ENCODE measurements around the gene FRRS1. TPM values are rescaled to one million over a fixed set of nuclear protein-coding genes. Genes with fewer than 3 reads are reported as not detected.
A peak's percentile ranks its signal among the peaks of the same experiment; 100 is the strongest.

FRRS1 gene
- polyA plus RNA-seq, 4 donors = 0.45 to 8.4 (median 1.7) TPM

DNA sequence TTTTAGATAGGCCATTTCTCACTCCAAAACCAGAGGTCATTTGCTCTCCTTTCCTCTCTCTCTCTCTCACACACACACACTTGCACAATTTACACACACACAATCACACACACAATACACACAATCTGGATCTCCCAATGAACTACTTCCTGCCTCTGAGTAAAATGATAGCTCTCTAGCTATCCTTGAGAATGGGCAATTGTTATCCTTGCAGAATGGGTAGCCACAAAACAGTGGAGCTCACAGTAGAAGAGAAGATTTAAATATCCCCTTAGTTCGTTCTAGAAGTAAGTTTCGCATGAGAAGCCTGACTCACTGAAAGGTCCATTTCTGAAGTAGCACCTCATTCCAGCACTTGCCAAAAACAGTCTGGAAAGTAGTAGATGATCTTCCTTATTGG is 102.9 kb downstream of the FRRS1 start:
- H3K27ac ChIP-seq (ENCODE audit: low read depth in 1 of 3, low read length in 2 of 3) = no peak overlapping the region
- 93 to 97% (median 95%) methylated on average over 2 of the region's 2 CpGs for WGBS, 3 donors

DNA sequence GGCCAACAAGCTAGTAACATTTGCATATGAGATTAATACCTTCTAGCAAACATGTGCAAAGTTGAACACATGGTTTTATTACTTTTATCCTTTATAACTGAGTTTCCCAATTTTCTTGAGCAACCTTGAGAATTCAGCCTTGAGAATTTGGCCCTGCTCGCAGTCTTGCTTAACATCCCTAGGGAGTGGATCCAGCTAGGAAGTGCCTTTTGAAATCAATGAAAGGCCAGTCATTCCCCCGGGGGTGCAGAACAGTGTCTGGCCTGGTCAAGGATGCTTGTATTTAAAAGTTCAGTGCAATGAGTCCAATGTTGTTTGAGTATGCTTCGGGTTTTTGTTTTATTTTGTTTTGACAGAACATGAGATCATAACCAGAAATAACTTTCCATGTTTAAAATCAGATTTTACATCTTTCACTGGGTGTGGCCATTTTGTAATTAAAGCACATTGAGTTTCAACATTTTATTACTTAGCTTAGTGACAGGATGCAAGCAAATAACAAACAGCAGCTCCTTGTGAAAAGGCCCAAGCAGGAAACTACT is 103.8 kb downstream of the FRRS1 start:
- H3K4me3 ChIP-seq (ENCODE audit: low read depth in 1 of 3, low read length in 3 of 3) = no peak overlapping the region
- no peaks in the 10 kb centered on the region for H3K36me3 ChIP-seq (ENCODE audit: control insufficient read depth in 3 of 3, insufficient read depth in 2 of 3, low read depth in 1 of 3, low read length in 3 of 3)
- no peaks in the 10 kb centered on the region for H3K9me3 ChIP-seq (ENCODE audit: control insufficient read depth in 2 of 2, insufficient read depth in 1 of 2, low read depth in 1 of 2, low read length in 1 of 2)
- H3K27ac ChIP-seq (ENCODE audit: low read depth in 1 of 3, low read length in 2 of 3) = no peak overlapping the region
- no peaks in the 10 kb centered on the region for H3K4me1 ChIP-seq (ENCODE audit: control insufficient read depth in 3 of 3, insufficient read depth in 2 of 3, low read depth in 1 of 3, low read length in 2 of 3)
- FAIRE-seq (no peak), DNase-seq (peak in 1 of 2 donors; percentile 22)
- no peaks in the 10 kb centered on the region for H3K27me3 ChIP-seq (ENCODE audit: control insufficient read depth in 3 of 3, insufficient read depth in 3 of 3, low read length in 3 of 3)
- WGBS, 3 donors = 35 to 52% (median 39%) methylated on average over 3 of the region's 3 CpGs

More for the DNA sequence above, 102.9 kb downstream of the FRRS1 start:
- DNase-seq (no peak), FAIRE-seq (no peak)
- Histone ChIP-seq H3K36me3 (ENCODE audit: control insufficient read depth in 3 of 3, insufficient read depth in 2 of 3, low read depth in 1 of 3, low read length in 3 of 3) (no peaks in the 10 kb centered on the region), H3K4me1 (ENCODE audit: control insufficient read depth in 3 of 3, insufficient read depth in 2 of 3, low read depth in 1 of 3, low read length in 2 of 3) (no peaks in the 10 kb centered on the region), H3K4me3 (ENCODE audit: low read depth in 1 of 3, low read length in 3 of 3) (no peak overlapping the region), H3K27me3 (ENCODE audit: control insufficient read depth in 3 of 3, insufficient read depth in 3 of 3, low read length in 3 of 3) (no peaks in the 10 kb centered on the region), H3K9me3 (ENCODE audit: control insufficient read depth in 2 of 2, insufficient read depth in 1 of 2, low read depth in 1 of 2, low read length in 1 of 2) (no peaks in the 10 kb centered on the region)

DNA sequence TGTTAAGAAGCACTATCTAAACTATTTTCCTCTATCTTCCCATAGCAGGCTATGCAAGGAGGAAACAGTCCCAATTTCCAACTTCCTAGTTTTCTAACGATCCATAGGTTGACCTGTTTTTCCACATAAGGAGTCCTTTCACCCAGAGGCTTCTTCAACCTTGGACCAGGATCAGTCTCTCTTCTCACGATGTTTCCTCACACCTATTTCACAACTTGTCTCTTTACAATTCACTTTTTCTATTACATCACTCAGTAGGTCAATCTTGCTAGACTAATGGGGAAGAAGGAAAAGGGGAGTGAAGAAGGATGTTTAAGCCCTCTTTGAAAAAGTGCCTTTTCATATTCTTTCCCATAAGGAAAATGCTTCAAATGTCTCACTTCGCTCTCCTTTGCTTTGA is 104.7 kb downstream of the FRRS1 start:
- no peaks in the 10 kb centered on the region for H3K27me3 ChIP-seq (ENCODE audit: control insufficient read depth in 3 of 3, insufficient read depth in 3 of 3, low read length in 3 of 3)
- DNase-seq (no peak), FAIRE-seq (no peak)
- peak overlapping the region in 1 of 3 donors; percentile 39 for H3K27ac ChIP-seq (ENCODE audit: low read depth in 1 of 3, low read length in 2 of 3)
- H3K9me3 ChIP-seq (ENCODE audit: control insufficient read depth in 2 of 2, insufficient read depth in 1 of 2, low read depth in 1 of 2, low read length in 1 of 2) = no peaks in the 10 kb centered on the region
- no peaks in the 10 kb centered on the region for H3K4me1 ChIP-seq (ENCODE audit: control insufficient read depth in 3 of 3, insufficient read depth in 2 of 3, low read depth in 1 of 3, low read length in 2 of 3)
- 62 to 70% (median 64%) methylated on average over 3 of the region's 3 CpGs for WGBS, 3 donors
- no peak overlapping the region for H3K4me3 ChIP-seq (ENCODE audit: low read depth in 1 of 3, low read length in 3 of 3)
- no peaks in the 10 kb centered on the region for H3K36me3 ChIP-seq (ENCODE audit: control insufficient read depth in 3 of 3, insufficient read depth in 2 of 3, low read depth in 1 of 3, low read length in 3 of 3)

DNA sequence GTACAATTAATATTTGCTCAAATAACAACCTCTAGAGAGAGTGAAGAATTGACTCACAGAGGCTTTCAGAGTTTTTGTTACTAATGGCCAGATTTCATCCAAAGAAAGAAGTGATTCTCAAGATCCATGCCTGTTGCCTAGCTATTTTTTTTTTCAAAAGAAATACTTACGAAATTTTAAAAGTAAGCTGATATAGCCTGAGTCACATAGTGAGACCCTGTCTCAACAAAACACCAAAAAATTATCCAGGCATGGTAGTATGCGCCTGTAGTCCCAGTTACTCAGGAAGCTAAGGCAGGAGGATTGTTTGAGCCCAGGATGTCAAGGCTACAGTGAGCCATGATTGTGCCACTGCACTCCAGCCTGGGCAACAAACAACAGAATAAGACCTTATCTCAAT is 105.9 kb downstream of the FRRS1 start:
- DNase-seq (no peak), FAIRE-seq (no peak)
- Histone ChIP-seq H3K27me3 (ENCODE audit: control insufficient read depth in 3 of 3, insufficient read depth in 3 of 3, low read length in 3 of 3) (no peaks in the 10 kb centered on the region), H3K9me3 (ENCODE audit: control insufficient read depth in 2 of 2, insufficient read depth in 1 of 2, low read depth in 1 of 2, low read length in 1 of 2) (no peaks in the 10 kb centered on the region), H3K4me1 (ENCODE audit: control insufficient read depth in 3 of 3, insufficient read depth in 2 of 3, low read depth in 1 of 3, low read length in 2 of 3) (no peaks in the 10 kb centered on the region), H3K36me3 (ENCODE audit: control insufficient read depth in 3 of 3, insufficient read depth in 2 of 3, low read depth in 1 of 3, low read length in 3 of 3) (no peaks in the 10 kb centered on the region), H3K4me3 (ENCODE audit: low read depth in 1 of 3, low read length in 3 of 3) (no peak overlapping the region), H3K27ac (ENCODE audit: low read depth in 1 of 3, low read length in 2 of 3) (no peak overlapping the region)
- WGBS, 3 donors = 81 to 92% (median 89%) methylated on average over 2 of the region's 2 CpGs

DNA sequence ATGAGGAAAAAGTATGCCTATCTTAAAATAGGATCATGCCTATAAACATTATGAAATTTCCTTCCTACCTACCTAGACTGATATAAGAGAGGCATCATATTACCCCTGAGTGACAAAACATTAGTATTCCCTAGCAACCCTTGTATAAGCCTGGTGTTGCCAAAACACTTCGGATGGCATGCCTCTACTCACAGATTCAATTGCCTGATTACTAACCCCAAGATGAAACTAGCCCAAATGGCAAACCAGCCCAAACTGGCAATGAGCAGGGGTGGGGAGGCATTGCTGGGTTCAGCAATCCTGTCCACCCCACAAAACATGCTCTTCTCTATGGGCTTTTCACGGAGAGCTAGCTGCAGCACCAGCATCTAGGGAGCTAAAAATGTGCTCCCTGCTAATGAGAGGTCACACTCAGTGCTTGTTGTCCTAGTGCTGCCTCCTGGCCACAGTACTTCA is 106.7 kb downstream of the FRRS1 start:
- Histone ChIP-seq H3K9me3 (ENCODE audit: control insufficient read depth in 2 of 2, insufficient read depth in 1 of 2, low read depth in 1 of 2, low read length in 1 of 2) (no peaks in the 10 kb centered on the region), H3K4me1 (ENCODE audit: control insufficient read depth in 3 of 3, insufficient read depth in 2 of 3, low read depth in 1 of 3, low read length in 2 of 3) (no peaks in the 10 kb centered on the region), H3K27me3 (ENCODE audit: control insufficient read depth in 3 of 3, insufficient read depth in 3 of 3, low read length in 3 of 3) (no peaks in the 10 kb centered on the region), H3K36me3 (ENCODE audit: control insufficient read depth in 3 of 3, insufficient read depth in 2 of 3, low read depth in 1 of 3, low read length in 3 of 3) (no peaks in the 10 kb centered on the region), H3K4me3 (ENCODE audit: low read depth in 1 of 3, low read length in 3 of 3) (no peak overlapping the region), H3K27ac (ENCODE audit: low read depth in 1 of 3, low read length in 2 of 3) (peak overlapping the region in 1 of 3 donors; percentile 6)
- DNase-seq = no peak
- FAIRE-seq = no peak
- WGBS, 3 donors = 62 to 66% (median 65%) methylated on average over 2 of the region's 2 CpGs

Other genes starting within 250 kb of the FRRS1 start
- 10 to 100 TPM in 1 of 4 donors, 1 to 10 TPM in 2, under 1 TPM in 1; 0.67 to 14.5 (median 1.7) TPM for gene PALMD, start 120.5 kb downstream of the FRRS1 start, polyA plus RNA-seq
- gene AGL, start 83.7 kb upstream of the FRRS1 start, polyA plus RNA-seq = 10 to 100 TPM in 1 of 4 donors, 1 to 10 TPM in 3; 5.9 to 19.9 (median 8.2) TPM
- 100 to 1,000 TPM in 1 of 4 donors, 10 to 100 TPM in 3; 17.8 to 103 (median 25.6) TPM for gene SLC35A3, start 203.4 kb upstream of the FRRS1 start, polyA plus RNA-seq